ENCODE results near the gene CGB8. TPM values are rescaled to one million over a fixed set of nuclear protein-coding genes. Genes with fewer than 3 reads are reported as not detected.

Gene CGB8
- total RNA-seq, 1 experiment from 2014 or later = not detected

GRCh38 chr19:49004964-49005614 is 43.8 kb downstream of the CGB8 start:
- DNase-seq (ENCODE audit: low read depth, low spot score) (no peak), ATAC-seq (no peak)
- no peaks in the 10 kb centered on the region for H3K4me1 ChIP-seq (ENCODE audit: control insufficient read depth, insufficient read depth, low read length)
- in situ Hi-C loops (cut with HindIII; ENCODE audit: low pct_unique_long_range_greater_than_20kb, low sequenced_read_pairs) = no loop called here
- intact Hi-C loops (cut with micrococcal nuclease; ENCODE audit: unreplicated experiment) = no loop called here
- ChIA-PET CTCF (interaction anchor here (0.5 to 0.7 kb wide), 2 partner anchors 16 to 267 kb away, joined by 3 read pairs; no protein-coding TSS in a partner anchor), POLR2A (no interaction called here)
- TSS peak; percentile 70 for BruUV-seq (replicated peaks)
- TF ChIP-seq SIN3A (IDR thresholded peaks at IDR 0.05; ENCODE audit: borderline replicate concordance, insufficient read depth, low read depth, low read length) = no peak
- TF ChIP-seq, protein P1, sequence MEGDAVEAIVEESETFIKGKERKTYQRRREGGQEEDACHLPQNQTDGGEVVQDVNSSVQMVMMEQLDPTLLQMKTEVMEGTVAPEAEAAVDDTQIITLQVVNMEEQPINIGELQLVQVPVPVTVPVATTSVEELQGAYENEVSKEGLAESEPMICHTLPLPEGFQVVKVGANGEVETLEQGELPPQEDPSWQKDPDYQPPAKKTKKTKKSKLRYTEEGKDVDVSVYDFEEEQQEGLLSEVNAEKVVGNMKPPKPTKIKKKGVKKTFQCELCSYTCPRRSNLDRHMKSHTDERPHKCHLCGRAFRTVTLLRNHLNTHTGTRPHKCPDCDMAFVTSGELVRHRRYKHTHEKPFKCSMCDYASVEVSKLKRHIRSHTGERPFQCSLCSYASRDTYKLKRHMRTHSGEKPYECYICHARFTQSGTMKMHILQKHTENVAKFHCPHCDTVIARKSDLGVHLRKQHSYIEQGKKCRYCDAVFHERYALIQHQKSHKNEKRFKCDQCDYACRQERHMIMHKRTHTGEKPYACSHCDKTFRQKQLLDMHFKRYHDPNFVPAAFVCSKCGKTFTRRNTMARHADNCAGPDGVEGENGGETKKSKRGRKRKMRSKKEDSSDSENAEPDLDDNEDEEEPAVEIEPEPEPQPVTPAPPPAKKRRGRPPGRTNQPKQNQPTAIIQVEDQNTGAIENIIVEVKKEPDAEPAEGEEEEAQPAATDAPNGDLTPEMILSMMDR (IDR thresholded peaks at IDR 0.05) = no peak
- no peak for TF ChIP-seq REST (IDR thresholded peaks at IDR 0.05; ENCODE audit: insufficient read depth in 1 of 2, low read depth in 2 of 2, low read length in 1 of 2)
- TF ChIP-seq TCF7L2 (IDR thresholded peaks at IDR 0.05; ENCODE audit: low read depth, low read length) = no peak
- TF ChIP-seq POLR2AphosphoS5 (IDR thresholded peaks at IDR 0.05; ENCODE audit: low read depth, low read length) = no peak
- no peak overlapping the region for H3K4me3 ChIP-seq (ENCODE audit: low read depth in 2 of 2, low read length in 2 of 2)
- H3K36me3 ChIP-seq (ENCODE audit: control insufficient read depth, insufficient read depth, low read length) = peaks cover 4% of the 10 kb centered on the region
- no peaks in the 10 kb centered on the region for H3K9me3 ChIP-seq (ENCODE audit: control insufficient read depth, insufficient read depth, low read depth, low read length)
- no peak overlapping the region for H3K27ac ChIP-seq (ENCODE audit: low read length)
- H3K27me3 ChIP-seq (ENCODE audit: control insufficient read depth, insufficient read depth, low read length) = no peaks in the 10 kb centered on the region

- Histone ChIP-seq H3K4me3 (ENCODE audit: low read depth in 2 of 2, low read length in 2 of 2) (no peak overlapping the region), H3K9me3 (ENCODE audit: control insufficient read depth, insufficient read depth, low read depth, low read length) (no peaks in the 10 kb centered on the region), H3K27ac (ENCODE audit: low read length) (no peak overlapping the region), H3K4me1 (ENCODE audit: control insufficient read depth, insufficient read depth, low read length) (no peaks in the 10 kb centered on the region), H3K27me3 (ENCODE audit: control insufficient read depth, insufficient read depth, low read length) (no peaks in the 10 kb centered on the region), H3K36me3 (ENCODE audit: control insufficient read depth, insufficient read depth, low read length) (peaks cover 4% of the 10 kb centered on the region; the same call in 1 of the 2 replicates)
- no peak for ATAC-seq
- intact Hi-C loops (cut with micrococcal nuclease; ENCODE audit: unreplicated experiment) (no loop called here), in situ Hi-C loops (cut with HindIII; ENCODE audit: low pct_unique_long_range_greater_than_20kb, low sequenced_read_pairs) (no loop called here)
- no peak for TF ChIP-seq POLR2AphosphoS5 (IDR thresholded peaks at IDR 0.05; ENCODE audit: low read depth, low read length)
- TF ChIP-seq SIN3A (IDR thresholded peaks at IDR 0.05; ENCODE audit: borderline replicate concordance, insufficient read depth, low read depth, low read length) = no peak
- no peak for TF ChIP-seq REST (IDR thresholded peaks at IDR 0.05; ENCODE audit: insufficient read depth in 1 of 2, low read depth in 2 of 2, low read length in 1 of 2)
- TF ChIP-seq, protein P1 (IDR thresholded peaks at IDR 0.05) = no peak
- no peak for TF ChIP-seq TCF7L2 (IDR thresholded peaks at IDR 0.05; ENCODE audit: low read depth, low read length)
- no TSS peak for BruUV-seq (replicated peaks)
- ChIA-PET POLR2A (no interaction called here), CTCF (no interaction called here)
- no peak for DNase-seq (ENCODE audit: low read depth, low spot score)
Observed at GRCh38 chr19:49004133-49004532, 44.8 kb downstream of the CGB8 start.
